Measurements from ENCODE around the gene RGS6.

The RGS6 gene

DNA sequence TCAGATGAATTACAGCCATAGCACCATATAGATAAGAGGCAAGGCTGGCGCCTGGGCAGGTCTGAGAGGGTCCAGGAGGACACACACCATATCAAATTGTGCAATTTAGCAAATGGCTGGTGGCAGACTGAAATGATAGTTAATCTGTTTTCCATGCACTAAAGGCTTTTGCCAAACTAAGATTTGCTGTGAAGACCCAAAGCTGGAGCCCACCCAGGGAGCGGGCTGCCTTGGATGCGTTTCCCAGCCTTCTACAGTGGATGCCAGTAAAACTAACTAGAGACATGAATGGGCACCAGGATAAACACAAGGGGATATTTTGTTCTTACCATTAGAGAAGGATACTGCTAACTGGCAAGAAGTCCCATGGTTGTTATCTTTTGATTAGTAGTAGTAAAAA lies 486.6 kb downstream of the RGS6 start:
- no peak for DNase-seq

DNA sequence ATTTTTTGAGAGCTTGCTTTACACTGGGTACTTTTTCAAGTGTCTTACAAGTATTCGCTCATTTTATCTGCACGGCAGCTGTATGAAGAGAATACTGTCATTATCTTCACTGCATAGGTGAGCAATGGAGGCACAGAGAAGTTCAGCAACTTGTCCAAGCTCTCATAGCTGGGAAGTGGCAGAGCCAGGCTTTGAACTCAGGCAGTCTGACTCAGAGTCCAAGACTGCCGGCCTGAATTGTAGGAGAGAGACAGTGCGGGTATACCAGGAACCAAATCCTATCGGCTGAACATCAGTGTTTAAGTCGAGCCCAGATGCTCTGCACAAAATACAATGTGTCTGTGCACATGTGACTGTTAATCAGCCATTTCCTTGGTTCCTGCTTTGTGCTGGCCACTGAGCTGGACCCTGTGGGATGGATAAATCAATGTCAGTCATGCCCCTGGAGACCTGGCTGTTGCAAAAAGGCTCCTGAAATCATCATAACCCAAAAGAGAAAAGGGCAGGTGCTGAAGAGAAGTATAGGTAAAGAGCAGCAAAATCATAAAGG lies 487.1 kb downstream of the RGS6 start:
- no peak for DNase-seq

DNA sequence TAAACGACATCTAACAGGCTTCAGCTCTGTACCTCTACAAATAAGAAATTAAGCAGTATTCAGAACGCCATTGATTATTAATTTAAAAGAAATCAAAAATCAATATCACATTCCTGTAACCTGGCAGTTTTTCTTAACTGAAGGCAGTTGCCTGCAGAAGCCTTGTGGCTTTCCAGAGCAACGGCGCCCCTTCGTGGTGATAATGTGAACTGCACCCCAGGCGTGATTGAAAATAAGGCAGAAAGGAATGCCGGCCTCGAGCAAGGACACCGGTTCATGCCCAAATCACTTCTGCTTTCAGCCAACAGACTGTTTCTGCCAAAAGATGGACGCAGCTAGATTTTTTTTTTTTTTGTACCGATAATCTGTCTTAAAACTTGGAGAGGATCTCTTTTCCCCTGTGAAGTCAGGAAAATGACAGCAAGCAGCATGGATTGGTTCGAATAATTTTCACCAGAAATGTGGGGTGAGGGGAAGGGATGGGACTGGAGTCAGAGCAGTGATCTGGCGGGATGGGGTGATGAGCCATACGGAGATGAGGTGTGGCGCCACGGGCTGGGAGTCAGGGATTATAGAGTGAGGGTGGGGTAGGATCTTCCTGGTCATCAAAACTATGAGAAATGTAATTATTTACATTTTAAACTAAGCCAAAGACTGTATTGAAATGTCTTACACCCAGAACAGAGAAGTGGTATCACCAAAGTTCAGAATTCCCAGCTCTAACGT lies 488.7 kb downstream of the RGS6 start:
- peak; percentile 90 to 91 for DNase-seq

DNA sequence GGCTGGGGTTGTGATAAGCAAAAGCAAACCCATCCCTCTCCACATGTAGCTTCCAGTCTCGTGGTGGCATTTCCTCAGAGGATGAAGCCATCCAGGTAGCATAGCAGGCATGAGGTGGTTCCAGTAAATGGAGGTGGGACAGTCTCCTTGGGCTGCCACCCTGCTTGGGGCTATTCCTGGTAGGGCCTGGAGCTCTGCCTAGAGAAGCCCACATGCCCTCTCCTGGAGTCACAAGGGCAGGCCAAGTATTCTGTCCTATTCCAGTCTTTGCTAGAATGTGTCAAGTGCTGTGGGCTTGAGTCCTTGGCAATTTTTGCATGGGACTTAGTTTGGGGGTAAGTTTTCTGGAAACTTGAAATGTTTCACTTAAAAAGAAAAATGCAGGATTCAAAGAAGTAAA lies 491.7 kb downstream of the RGS6 start:
- no peak for DNase-seq

DNA sequence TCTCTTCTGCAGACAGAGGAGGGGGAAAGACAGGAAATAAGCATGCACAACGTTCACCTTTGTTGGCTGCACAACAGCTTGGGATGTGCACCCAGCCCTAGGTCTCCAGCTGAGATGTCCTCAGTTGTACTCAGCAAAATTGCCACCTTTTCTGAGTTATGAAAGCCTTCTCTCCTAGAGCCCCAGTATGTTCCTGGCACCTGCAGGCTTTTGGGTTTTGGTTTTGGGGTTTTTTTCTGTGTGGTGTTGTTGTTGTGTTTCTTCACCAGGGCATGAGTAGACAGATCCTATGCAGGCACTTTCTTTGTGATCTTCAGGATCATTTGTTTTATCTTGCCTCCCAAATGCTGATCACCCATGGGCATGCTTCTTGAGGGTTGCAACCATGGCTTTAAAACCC lies 498.2 kb downstream of the RGS6 start:
- DNase-seq: no peak

DNA sequence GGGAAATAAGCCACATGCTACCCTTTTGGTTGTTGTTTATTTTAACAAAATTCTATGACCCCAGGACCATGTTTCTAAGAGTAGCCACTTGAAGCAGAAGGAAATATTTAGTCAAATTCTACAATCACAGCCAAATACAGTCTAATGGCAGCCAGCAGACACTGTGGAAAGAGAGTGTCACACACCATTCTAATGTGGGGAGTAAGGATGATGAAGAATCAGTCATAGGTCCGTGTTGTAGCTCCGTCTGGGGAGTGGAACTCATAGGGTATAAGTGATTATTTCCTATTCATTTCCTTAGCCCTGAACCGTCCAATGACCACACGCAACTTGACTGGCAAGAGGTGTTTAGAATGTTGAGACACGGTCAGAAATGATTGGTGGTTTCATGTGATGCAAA lies 500.5 kb downstream of the RGS6 start:
- no peak for DNase-seq

DNA sequence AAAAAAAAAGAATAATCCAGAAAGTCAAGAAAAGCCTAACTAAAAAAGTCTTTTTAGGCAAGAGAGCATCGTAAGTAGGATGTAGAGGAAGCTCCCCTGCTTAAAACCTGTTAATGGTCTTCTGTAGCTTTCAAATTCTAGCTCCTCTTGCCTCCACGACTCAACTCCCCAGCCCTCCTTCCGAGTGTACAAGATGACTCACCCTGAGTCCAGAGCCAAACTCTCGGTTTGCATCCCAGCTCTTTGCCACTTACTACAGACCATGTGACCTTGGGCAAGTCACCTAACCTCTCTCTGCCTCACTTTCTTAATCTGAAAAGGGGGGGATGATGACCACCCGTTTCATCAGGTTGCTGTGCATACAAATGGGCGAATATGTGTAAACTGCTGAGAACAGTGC lies 501.3 kb downstream of the RGS6 start:
- no peak for DNase-seq

DNA sequence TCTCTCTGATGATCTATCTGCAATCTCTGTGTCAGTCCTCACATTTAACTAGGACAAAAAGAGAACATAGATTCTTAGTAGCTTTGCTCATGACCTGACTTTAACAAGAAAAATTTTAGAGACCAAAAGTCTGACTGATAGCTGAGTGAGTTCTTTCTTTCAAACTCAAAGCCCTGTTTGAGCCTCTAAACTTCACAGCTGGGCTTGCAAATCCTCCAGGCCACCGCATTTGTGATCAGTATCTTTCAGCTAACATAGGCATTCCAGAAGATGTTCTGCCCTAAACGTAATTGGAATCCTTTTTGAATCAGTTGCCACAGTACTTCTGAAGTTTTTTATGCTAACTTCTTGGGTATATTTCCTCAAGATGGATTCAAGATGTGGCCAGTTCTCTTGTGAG lies 502.6 kb downstream of the RGS6 start:
- DNase-seq: no peak

DNA sequence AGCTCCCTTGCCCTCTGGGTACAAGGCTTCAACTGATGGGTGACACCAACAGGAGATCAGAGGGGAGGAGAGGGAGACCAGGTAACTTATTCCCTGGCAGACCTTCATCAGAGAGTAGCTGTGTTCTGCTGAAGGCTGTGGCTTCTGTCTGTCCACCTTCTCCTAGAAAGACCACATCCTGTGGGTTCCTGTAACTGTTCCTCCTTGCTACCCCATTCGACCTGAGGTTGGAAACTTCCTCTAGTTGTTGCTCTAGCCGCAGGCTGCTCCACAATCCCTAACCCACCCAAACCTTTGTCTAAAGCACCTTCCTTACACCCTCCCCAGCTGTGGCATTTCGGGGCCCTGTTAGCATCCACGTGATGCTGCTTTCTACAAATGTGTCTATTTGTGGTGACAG lies 507.5 kb downstream of the RGS6 start:
- peak in 1 of 2 experiments; percentile 20 for DNase-seq

DNA sequence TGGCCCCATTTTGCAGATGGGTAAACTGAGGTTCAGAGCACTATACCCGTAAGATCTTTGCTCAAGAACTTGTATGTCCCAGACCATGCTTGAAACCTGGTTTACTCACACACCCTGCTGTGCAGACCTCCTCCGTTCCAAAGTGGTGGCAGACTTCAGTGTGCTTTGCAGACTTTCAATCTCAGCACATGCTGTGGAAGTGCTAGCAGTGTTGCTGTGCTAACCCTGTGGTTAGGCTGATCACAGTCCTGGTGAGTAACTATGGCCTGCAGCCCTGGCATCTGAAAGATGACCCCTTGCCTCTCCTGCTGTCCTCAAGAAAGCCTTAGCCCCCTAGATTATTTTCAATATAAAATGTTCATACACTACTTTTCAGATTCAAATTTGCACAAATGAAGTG lies 511.0 kb downstream of the RGS6 start:
- no peak for DNase-seq

DNA sequence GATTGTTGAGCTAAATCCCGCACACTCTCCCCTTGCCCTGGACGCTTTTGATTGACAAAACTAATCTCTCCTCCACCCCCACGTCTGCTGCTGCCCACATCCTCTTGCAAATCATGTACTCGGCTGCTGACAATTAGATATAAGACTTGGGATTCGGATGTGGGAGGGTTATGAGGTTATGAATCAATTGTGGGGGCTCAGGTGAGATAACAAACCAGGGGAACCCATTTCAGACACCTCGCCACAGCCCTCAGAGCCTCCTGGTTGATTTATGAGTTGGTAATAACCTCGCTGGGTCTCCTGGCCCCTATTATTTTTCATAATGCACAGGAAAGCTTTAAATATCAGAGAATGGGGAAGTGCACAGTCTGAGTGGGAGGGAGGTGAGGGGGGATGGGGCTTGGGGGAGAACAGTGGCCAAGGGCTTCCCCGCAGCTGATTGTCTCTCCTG lies 511.8 kb downstream of the RGS6 start:
- peak; percentile 34 to 53 for DNase-seq

DNA sequence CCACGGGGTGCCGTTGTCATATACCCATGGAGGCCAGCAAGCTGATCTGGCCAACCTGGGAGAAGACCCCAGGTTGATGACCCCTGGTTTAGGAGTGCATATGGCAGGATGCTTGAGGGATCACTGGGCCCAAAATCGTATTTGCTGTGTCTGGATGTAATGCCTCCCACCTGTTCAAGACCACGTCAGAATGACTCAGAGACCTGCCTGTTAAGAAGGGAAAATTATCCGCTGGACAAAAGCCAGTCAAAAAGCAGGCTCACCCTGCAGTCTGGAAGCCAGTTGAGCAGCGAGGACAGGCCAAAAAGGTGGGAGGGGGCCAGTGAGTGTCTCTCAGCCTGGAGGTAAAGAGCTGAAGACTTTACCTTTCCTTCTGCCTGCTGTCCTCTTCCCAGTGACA lies 512.5 kb downstream of the RGS6 start:
- DNase-seq: no peak

DNA sequence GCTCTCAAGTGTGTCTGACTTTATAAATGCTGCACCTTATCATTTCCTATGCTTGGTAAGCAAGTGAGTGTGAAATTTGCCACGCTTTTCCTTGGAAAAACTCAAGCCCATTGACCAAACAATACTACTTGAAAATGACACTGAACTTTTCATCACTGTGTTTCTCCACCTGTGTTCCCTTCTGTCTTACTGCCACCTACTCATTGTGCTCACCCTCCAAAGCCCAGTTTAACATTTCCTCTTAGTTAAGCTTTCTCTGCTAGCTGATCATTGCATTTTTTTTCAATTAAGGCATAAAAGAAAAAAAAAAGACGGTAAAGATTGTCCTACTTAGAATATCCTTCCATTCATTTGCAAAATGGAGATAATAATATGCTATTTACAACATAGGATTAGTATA lies 516.0 kb downstream of the RGS6 start:
- no peak for DNase-seq

DNA sequence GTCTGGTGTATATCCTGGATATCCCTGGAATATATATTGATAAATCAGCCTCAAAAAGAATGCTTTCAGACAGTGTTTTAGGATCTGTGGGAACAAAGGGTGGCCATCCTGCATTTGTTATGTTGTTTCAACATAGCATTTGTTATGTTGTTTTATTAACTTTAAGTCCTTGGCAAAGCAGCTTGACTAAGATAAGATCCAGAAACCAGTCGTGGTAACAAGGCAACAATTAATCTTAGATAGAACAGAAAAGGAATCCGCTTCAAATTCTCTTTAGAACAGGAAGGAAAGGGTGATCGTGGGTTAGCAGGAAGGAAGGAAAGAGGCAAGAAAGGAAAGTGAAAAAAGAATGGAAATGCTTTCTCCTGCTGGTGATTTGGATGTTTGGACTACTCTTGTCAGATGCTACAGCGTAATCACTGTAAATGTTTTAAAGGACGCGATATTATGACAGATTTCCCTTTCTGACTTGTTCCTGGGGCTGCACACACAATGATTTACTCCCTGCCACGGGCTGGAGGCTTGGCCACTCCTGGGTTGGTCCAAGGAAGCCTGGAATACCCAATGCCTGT lies 518.3 kb downstream of the RGS6 start:
- DNase-seq: no peak

DNA sequence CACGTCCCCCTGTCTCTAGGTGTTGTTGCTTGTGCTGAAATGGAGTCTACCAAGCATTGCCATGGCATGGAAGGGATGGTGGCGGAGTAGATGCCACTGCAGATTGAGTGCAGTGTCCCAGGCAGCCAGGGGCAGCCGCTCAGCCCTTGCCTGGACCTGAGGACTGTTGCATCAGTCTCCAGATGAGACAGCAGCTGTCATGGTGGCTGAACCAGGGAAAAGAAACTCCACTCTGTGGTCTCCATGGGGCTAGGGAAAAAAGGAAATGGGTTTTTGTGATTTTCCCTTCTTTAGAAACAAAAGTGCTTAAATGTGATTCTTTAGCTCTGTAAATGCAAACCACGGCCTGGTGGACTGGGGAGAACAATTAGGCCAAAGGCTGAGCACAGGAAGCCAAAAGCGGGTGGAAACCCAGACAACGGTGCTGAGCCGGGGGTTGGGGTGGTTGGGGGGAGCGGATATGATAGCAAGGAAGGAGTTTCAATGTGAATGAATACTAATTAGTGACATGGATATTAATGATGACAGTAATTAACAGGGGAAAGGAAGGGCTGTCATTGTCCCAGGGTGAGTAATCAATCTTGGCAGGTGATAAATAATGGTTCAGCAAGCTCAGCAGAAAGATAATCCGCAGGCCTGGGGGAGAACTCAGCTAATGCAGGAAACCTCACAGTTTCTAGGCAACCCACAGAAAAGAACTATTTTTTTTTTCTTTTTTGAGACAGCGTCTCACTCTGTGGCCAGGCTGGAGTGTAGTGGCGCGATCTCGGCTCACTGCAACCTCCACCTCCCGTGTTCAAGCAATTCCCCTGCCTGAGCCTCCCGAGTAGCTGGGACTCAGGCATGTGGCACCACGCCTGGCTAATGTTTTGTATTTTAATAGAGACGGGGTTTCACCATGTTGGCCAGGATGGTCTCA lies 519.1 kb downstream of the RGS6 start:
- DNase-seq: peak; percentile 45 to 55

DNA sequence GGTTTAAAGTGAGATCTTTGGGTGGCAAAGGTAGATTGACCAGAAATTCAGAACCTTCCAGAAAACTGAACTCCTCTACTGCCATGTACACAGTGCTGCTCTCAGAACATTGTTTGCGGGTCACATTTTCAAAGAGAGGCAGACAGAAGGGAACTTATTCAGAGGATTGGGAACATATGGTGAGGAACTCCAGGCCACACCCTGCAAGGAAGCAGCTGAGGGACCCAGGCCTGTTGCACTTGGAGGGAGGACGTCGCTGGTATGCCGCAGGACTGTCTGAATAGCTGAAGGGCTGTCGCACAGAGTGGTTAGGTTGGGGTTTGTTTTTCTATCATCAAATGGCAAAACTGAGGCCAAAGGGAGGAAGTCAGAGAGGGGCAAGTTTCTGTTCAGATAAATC lies 520.5 kb downstream of the RGS6 start:
- no peak for DNase-seq

DNA sequence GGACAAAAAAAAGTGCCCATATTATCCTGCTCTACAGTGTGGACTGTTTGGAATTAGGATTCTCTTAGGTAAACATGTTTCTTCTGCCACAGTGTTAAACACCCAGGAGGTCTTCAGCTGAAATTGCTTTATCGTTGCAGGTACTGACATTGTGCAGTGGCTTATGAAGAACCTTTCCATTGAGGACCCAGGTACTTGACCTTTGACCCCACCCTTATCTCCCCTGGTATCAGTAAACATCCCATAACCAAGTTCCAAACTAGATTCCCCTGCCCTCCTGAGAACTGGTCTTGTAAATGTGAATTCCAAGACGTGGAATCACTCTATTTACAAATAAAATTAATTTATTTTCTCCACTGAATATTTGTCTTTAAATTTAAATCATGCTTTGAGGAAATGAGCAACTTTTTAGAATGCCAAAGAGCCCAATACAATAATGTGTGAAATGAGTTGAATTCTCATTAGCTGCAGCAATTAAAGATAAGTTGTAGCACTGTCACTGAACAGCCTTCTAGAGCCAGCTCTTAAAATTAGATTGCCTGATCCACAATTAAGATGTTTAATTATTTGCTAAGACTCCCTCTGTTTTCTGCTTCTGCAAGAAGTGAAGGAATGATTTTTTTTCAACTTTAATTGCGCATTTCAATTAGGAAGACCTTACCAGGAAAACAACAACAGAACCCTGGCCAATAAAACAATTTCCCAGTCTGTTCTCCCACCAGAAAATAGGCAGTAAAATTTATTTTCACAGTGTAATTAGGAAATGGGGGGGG lies 522.3 kb downstream of the RGS6 start:
- no peak for DNase-seq

DNA sequence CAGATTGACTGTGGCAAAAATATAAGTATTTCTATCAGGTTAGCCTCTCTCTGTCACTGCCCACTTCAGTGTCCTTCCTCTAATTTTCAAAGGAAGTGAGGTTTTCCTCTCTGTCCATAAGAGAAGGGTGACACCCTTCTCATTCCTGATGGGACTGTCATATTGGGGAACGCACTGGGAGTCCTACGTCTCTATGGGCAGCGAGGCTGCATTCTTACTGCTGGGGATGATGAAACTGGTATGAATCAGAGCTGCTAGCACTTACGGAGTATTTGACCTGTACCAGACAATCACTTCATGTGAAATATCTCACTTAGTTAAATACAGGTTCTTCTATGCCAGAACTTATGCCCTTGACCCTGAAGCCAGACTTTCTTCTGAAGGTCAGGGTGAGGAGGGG lies 525.4 kb downstream of the RGS6 start:
- no peak for DNase-seq

DNA sequence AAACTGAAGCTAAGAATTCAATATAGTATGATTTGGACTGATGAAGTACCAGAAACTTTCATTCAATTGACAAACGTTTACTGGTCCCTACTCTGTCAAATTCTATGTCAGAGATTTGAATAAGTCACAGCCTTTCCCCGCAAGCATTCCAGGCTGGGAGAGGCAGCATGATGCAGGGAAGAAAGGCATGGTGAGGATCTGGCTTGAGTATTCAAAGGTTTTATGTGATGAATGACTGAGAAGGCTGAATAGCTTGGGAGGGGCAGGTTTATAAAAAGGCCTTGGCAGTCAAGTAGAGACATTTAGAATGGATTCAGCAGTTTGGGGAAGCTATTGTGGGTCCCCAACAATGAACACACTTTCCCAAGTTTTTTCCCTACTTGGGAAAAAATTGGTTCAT lies 529.8 kb downstream of the RGS6 start:
- no peak for DNase-seq

DNA sequence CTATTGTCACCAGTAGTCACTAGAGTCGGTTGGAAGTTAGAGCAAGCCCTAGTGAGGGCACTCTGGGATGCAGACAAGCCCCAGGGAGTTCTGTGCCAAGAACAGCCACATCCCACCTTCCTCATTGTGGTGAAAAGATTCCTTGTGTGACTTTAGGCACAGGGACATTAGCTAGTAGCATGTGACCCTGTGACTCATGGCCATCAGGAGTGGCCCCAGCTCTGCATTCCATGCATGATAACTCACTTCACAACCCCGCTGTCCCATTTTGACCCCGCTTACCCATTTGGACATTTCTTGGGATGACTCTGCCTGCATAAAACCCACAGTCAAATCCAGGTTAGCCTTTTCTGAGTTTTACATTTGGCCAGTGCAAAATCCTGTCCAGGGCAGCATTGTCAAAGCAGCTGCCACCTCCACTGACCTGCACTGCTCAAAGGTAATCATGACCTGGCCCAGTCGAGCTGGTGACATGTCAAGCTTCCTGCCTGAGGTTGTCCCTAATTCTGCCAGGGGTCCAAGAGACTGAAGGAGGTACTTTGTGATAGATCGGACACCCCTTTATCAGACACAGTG lies 531.1 kb downstream of the RGS6 start:
- DNase-seq: no peak

DNA sequence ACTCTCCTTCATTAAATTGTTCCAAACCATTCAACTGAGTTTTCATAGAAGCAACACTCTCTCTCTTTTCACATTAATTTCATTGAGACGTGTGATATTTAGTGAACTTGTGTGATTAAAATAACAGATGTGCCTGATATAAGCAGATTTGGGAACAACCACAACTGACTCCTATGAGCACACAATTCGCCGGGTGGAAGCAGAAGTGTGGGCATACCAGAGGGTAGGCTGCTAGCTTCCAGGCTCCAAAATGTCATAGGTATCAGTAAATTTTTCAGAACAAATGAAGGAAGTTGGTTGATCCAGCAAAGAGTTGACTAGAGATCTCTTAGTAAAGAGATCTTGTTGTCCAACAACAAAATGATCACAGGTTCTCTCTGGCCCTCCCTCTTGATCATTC lies 532.0 kb downstream of the RGS6 start:
- DNase-seq: no peak

DNA sequence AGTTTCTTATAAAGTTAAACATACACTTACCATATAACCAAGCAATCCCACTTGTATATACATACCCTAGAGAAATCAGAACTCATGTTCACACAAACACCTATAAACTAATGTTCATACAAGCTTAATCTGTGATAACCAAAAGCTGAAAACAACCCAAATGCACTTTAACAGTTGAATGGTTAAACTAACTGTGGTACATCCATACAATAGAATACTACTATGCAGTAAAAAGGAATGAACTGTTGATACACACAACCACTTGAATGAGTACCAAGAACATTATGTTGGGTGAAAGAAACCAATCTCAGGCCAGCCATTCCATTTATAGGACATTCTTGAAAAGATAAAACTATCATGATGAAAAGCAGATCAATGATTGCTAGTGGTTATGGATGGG lies 534.1 kb downstream of the RGS6 start:
- DNase-seq: no peak
